ENCODE data around the gene CRB1.
A peak's percentile ranks its signal among the peaks of the same experiment; 100 is the strongest.
"Not testable (repeated sequence)": the region's sequence is repeated elsewhere in the genome, so short reads cannot be mapped to it uniquely, and the experiment has no call there.

Gene CRB1

GRCh38 chr1:197404774-197405173 lies 136.7 kb downstream of the CRB1 start:
- DNase-seq, result not testable (repeated sequence)

GRCh38 chr1:197405614-197406013 lies 137.6 kb downstream of the CRB1 start:
- not testable (repeated sequence) for DNase-seq

- peak; percentile 88 for DNase-seq
Measured at GRCh38 chr1:197413564-197413963, 145.5 kb downstream of the CRB1 start.

GRCh38 chr1:197415221-197415620 lies 147.2 kb downstream of the CRB1 start:
- DNase-seq, result peak; percentile 9

DNA sequence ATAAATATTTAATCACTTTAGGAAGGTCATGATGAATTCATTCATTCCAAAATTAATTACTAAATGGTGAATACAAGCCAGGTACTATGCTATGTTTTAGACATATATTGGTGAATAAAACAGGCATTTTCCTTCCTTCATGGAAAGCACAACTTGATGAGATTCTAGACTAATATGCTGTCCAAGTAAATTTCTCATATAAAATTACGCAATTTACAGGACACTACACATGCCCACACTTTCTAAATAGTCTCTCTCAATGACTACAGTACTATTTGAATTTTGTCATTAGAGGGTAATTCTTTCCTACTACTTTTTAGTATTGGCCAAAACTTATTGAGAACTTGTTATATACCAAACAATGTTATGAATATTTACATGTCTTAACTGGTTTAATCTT lies 150.6 kb downstream of the CRB1 start:
- no peak for DNase-seq

DNA sequence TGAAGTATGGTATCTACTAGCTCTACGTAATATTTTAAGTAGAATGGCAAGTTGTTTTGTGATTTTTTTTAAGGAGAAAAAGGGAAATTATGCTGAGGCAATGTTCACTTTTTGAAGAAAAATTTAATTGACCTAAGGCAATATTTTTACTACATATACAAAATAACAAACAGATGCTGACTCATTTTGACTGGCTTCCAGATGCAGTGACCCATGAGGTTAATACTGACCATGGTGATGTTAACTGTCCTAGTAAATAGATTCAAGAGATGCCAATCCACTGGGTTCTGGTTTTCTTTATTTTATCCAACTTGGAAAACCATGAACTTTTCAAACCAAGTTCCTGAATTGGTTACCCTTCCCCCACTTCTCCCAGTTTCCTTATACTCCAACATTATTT lies 154.9 kb downstream of the CRB1 start:
- no peak for DNase-seq

- DNase-seq, result no peak
Measured at GRCh38 chr1:197424380-197424779, 156.3 kb downstream of the CRB1 start.

- no peak for DNase-seq
Measured at GRCh38 chr1:197429372-197429771, 161.3 kb downstream of the CRB1 start.

GRCh38 chr1:197435224-197435623 lies 167.2 kb downstream of the CRB1 start:
- no peak for DNase-seq

- DNase-seq, result no peak
Measured at GRCh38 chr1:197437601-197438000, 169.5 kb downstream of the CRB1 start.

GRCh38 chr1:197438010-197438790 lies 170.1 kb downstream of the CRB1 start:
- DNase-seq, result peak; percentile 40

- no peak for DNase-seq
Measured at GRCh38 chr1:197439708-197440280, 171.7 kb downstream of the CRB1 start.

GRCh38 chr1:197440715-197441114 lies 172.7 kb downstream of the CRB1 start:
- no peak for DNase-seq

DNA sequence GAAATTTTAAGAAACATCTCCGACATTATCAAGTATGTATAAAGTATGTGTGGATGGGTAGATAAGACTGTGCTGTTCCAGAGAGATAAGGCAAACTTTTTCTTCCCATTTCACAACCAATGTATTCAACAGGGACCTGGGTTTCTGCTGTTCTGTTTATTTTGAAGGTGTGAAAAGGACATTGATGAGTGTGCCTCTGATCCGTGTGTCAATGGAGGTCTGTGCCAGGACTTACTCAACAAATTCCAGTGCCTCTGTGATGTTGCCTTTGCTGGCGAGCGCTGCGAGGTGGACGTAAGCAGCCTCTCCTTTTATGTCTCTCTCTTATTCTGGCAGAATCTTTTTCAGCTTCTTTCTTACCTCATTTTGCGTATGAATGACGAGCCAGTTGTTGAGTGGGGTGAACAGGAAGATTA lies 174.0 kb downstream of the CRB1 start:
- no peak for DNase-seq

DNA sequence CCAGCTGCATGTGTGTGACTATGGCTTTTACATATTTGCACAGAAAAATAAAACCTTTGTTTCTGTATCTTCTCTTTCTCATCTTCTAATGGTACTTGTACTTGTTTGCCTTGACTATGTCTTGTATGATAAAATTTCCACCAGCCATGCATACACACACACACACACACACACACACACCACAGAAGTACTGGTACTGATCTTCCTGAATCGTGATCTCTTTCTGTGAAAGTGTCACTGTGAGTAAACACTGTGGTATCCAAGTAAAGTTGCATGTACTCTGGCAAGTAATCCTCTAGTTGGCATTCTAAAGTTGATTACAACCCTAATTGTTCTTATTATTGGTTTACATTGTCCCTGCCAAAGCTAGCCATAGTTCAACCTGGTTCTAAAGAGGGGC lies 176.7 kb downstream of the CRB1 start:
- DNase-seq, result peak; percentile 13

DNA sequence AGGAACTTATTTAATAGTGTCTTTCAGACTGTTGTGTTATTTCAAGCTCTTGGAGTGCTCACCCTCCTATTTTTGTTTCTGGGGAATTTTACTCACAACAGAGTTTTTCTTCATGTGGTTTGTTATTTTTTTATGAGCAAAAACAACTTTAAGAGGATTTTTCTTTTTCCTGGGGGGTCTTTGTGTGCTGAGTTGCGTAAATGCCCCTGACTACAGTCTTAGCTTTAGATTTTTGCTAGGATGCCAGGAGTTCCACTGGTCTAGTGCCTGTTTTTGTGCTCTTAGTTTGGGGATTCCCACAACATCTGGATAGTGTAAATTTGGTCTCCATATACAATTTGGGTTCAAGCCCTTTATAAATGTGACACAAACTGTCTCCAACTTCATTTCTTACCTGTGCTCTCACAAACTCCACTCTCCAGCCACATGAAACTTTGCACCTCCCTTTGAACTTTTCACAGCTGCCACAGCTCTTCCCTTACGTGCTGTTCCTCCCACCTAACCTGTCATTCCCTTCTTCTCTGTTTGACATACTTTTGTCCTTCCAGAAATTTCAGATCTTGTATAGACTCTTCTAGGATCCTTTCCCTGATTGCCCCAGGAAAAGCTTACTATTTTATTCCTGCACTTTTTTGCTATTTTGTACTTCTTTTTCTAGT lies 180.2 kb downstream of the CRB1 start:
- no peak for DNase-seq

- DNase-seq, result no peak
Measured at GRCh38 chr1:197451381-197451780, 183.3 kb downstream of the CRB1 start.

DNA sequence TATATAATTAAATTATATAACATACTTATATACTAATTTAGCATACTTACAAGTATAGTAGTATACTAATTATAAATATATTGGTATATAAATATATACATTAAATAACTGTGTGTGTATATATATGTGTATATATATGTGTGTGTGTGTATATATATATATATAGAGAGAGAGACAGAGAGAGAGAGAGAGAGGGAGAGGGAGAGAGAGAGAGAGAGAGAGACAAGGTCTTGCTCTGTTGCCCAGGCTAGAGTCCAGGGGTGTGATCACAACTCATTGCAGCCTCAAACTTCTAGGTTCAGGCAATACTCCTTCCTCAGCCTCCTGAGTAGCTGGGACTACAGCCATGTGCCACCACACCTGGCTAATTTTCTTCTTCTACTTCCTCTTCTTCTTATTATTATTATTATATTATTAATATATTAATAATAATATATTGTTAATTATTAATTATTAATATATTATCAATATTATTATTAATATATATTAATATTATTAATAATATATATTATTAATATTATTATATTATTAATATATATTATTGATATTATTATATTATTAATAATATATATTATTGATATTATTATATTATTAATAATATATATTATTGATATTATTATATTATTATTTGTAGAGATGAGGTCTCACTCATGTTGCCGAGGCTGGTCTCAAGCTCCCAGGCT lies 185.5 kb downstream of the CRB1 start:
- DNase-seq, result no peak

GRCh38 chr1:197462539-197462938 lies 194.5 kb downstream of the CRB1 start:
- no peak for DNase-seq

GRCh38 chr1:197463142-197463541 lies 195.1 kb downstream of the CRB1 start:
- DNase-seq, result no peak

DNA sequence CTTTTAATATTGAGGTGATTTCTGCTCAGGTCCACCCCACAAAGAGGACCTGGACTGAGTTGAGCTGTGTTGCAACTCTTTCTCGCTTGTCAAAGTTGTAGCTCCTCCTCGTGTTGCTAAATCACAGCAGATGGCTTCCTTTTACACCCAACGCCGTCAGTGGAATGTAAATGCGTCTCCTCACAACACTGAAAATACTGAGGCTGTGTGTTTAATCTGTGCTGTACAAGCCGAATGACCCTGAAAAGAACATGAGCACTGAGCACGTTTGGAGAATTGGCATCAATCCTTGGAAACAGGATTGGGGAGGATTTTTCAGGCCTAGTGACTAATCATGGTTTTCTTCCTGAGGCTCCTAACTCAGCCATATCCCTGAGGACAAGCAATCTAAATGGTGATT lies 196.0 kb downstream of the CRB1 start:
- peak; percentile 78 for DNase-seq

DNA sequence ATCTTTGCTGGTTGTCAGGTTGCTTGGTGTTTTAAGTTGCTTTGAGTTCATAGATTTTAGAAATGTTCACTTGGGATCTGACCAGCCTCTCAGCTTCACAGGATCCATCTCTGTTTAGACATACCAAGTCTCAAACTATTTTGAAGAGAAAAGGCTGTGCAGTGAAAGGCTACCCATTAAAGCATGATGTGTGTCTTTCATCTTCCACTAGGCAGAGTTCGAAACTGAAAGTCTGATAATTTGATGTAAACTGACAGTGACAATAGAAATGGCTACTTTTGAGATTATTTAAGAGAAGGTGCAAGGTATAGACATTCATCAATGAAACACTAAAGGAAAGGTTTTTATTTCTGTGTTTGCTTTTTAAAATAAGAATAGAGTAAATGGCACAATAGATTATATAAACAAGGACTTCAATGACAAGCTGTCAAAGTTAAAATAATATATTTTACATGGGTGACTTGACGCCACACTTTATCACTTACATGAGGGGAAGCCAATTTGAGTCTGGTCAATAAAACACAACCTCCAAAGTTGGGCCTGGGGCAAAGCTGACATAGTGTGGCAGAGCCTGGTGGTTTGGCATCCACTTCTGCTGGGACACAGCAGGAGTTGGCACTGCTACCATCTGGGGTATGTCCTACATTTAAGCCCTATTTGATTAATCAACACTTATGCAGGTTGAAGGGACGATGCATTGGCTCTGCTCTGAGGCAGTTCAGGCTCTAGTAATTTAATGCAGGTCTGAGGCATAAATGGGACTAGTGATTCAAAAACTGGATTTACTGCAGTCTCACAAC lies 197.7 kb downstream of the CRB1 start:
- no peak for DNase-seq

GRCh38 chr1:197466813-197467212 lies 198.8 kb downstream of the CRB1 start:
- no peak for DNase-seq

Measured in NCI-H82 (cell line).